ENCODE data around the gene ACTN4.

GRCh38 chr19:38635483-38636399, 11.7 kb upstream of the ACTN4 start:
- TF ChIP-seq, protein P1, sequence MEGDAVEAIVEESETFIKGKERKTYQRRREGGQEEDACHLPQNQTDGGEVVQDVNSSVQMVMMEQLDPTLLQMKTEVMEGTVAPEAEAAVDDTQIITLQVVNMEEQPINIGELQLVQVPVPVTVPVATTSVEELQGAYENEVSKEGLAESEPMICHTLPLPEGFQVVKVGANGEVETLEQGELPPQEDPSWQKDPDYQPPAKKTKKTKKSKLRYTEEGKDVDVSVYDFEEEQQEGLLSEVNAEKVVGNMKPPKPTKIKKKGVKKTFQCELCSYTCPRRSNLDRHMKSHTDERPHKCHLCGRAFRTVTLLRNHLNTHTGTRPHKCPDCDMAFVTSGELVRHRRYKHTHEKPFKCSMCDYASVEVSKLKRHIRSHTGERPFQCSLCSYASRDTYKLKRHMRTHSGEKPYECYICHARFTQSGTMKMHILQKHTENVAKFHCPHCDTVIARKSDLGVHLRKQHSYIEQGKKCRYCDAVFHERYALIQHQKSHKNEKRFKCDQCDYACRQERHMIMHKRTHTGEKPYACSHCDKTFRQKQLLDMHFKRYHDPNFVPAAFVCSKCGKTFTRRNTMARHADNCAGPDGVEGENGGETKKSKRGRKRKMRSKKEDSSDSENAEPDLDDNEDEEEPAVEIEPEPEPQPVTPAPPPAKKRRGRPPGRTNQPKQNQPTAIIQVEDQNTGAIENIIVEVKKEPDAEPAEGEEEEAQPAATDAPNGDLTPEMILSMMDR (conservative IDR thresholded peaks at IDR 0.05) = no peak
- TF ChIP-seq EZH2 (IDR thresholded peaks at IDR 0.05; ENCODE audit: low read depth) = no peak

Measured in PC-9 (cell line).